Measurements from ENCODE around the gene FKBP8. TPM values are rescaled to one million over a fixed set of nuclear protein-coding genes. Genes with fewer than 3 reads are reported as not detected.

The FKBP8 gene
- total RNA-seq, 2 experiments from 2014 or later, result 208 to 211 TPM

GRCh38 chr19:18483119-18483890, 60.1 kb downstream of the FKBP8 start:
- H3K27ac Mint-ChIP-seq, result peak overlapping the region; percentile 51
- POLR2A ChIA-PET, result interaction anchor here (0.6 to 1.8 kb wide), 2 partner anchors 13 to 200 kb away, joined by 4 to 5 read pairs; no protein-coding TSS in a partner anchor
- intact Hi-C loops (cut with DNase I, micrococcal nuclease), result no loop called here

More at GRCh38 chr19:18483119-18483890, 60.1 kb downstream of the FKBP8 start:
- H3K9me3 Mint-ChIP-seq (ENCODE audit: low read depth), result no peaks in the 10 kb centered on the region
- H3K36me3 Mint-ChIP-seq (ENCODE audit: low read depth), result peaks cover 8% of the 10 kb centered on the region
- H3K4me1 Mint-ChIP-seq, result peaks cover 72% of the 10 kb centered on the region
- CTCF ChIA-PET, result interaction anchor here (0.8 to 1.9 kb wide), 4 partner anchors 8 to 33 kb away, joined by 4 to 8 read pairs (median 6); no protein-coding TSS in a partner anchor
- H3K4me3 Mint-ChIP-seq, result peak overlapping the region; percentile 21
- no peaks in the 10 kb centered on the region for H3K27me3 Mint-ChIP-seq
- no peak for DNase-seq
- ATAC-seq, result no peak

Other genes with a start within 250 kb of the FKBP8 start
- 100 to 1,000 TPM; 269 to 370 TPM for gene LSM4, start 220.5 kb downstream of the FKBP8 start, total RNA-seq
- gene PGPEP1, start 203.0 kb downstream of the FKBP8 start, total RNA-seq, result 10 to 100 TPM; 20.0 to 20.9 TPM
- gene GDF15, start 157.4 kb downstream of the FKBP8 start, total RNA-seq, result not detected
- not detected for gene LRRC25, start 146.0 kb downstream of the FKBP8 start, total RNA-seq
- gene SSBP4, start 124.2 kb downstream of the FKBP8 start, total RNA-seq, result 10 to 100 TPM; 71.7 to 79.3 TPM
- 10 to 100 TPM; 18.8 to 23.3 TPM for gene ISYNA1, start 105.4 kb downstream of the FKBP8 start, total RNA-seq
- 10 to 100 TPM; 20.2 to 21.4 TPM for gene ELL, start 21.5 kb downstream of the FKBP8 start, total RNA-seq
- gene KXD1, start 14.3 kb upstream of the FKBP8 start, total RNA-seq, result 100 to 1,000 TPM; 121 to 170 TPM
- 1,000 to 10,000 TPM; 1,703 to 2,296 TPM for gene UBA52, start 28.3 kb upstream of the FKBP8 start, total RNA-seq
- gene REX1BD, start 45.2 kb upstream of the FKBP8 start, total RNA-seq, result 10 to 100 TPM; 47.8 to 81.3 TPM
- not detected for gene CRLF1, start 63.2 kb upstream of the FKBP8 start, total RNA-seq
- under 1 TPM in 1 of 2 experiments, not detected in 1; 0.11 TPM for gene TMEM59L, start 69.3 kb upstream of the FKBP8 start, total RNA-seq
- 10 to 100 TPM in 1 of 2 experiments, 1 to 10 TPM in 1; 9.9 to 11.9 TPM for gene KLHL26, start 93.5 kb upstream of the FKBP8 start, total RNA-seq
- gene CRTC1, start 140.1 kb upstream of the FKBP8 start, total RNA-seq, result 1 to 10 TPM; 5.3 to 9.7 TPM
- not detected for gene COMP, start 247.7 kb upstream of the FKBP8 start, total RNA-seq